Lower lobe of right lung (tissue), 2 donors: ENCODE data around the gene AKAP8L. TPM values are rescaled to one million over a fixed set of nuclear protein-coding genes. Genes with fewer than 3 reads are reported as not detected.
A peak's percentile ranks its signal among the peaks of the same experiment; 100 is the strongest.
"Not testable (repeated sequence)": the region's sequence is repeated elsewhere in the genome, so short reads cannot be mapped to it uniquely, and the experiment has no call there.

Experiments
- ATAC-seq, 2 donors: fragments of 200-7000 bp; cut with Tn5 transposase; one replicate each; pipeline ENCODE4 v1.9.1; 2020 to 2022; ENCODE audit warnings: mild to moderate bottlenecking in 2 of 2, moderate library complexity in 2 of 2
- DNase-seq: peaks from one replicate; pipeline ENCODE4 v3.0.0-alpha.2; 2020
- H3K27ac ChIP-seq: fragments of 200-600 bp; one replicate; pipeline ENCODE4 v1.8.0; 2022
- H3K27me3 ChIP-seq: fragments of 200-600 bp; one replicate; pipeline ENCODE4 v1.8.0; 2022; ENCODE audit warnings: low read depth
- H3K36me3 ChIP-seq: fragments of 200-600 bp; one replicate; pipeline ENCODE4 v1.8.0; 2022; ENCODE audit warnings: mild to moderate bottlenecking
- H3K4me1 ChIP-seq: fragments of 200-600 bp; one replicate; pipeline ENCODE4 v1.8.0; 2022
- H3K4me3 ChIP-seq: fragments of 200-600 bp; one replicate; pipeline ENCODE4 v1.8.0; 2022; ENCODE audit warnings: mild to moderate bottlenecking
- H3K9me3 ChIP-seq: fragments of 200-600 bp; one replicate; pipeline ENCODE4 v1.8.0; 2022
- CTCF ChIP-seq: fragments of 200-600 bp; IDR thresholded peaks from one replicate; pipeline ENCODE4 v1.8.0; 2022; ENCODE audit warnings: antibody characterized with exemption, mild to moderate bottlenecking
- intact Hi-C: fragments of 100-400 bp; cut with DNase I; formaldehyde crosslinking; loops from one replicate; pipeline ENCODE4 v1.11.0; 2022
- total RNA-seq: library from RNA; stranded (reverse); fragmentation: NEBNext Ultra II Directional; extraction: Animal tissue kit (Norgen Biotek cat#: 25700); gene quantifications from one replicate; pipeline ENCODE4 v1.2.1, GENCODE V29; 2021
- donor health status: DM: no; HTN: yes; CAD: no; lungs with severe emphysema.

The AKAP8L gene
- total RNA-seq, 1 donor from 2014 or later, result 94.2 TPM

- H3K27me3 ChIP-seq, result no peaks in the 10 kb centered on the region
- H3K4me1 ChIP-seq, result peaks cover 1% of the 10 kb centered on the region
- H3K36me3 ChIP-seq, result peaks cover 98% of the 10 kb centered on the region
- no peak overlapping the region for H3K4me3 ChIP-seq
- DNase-seq, result no peak
- TF ChIP-seq CTCF, result no peak
- no peak overlapping the region for H3K27ac ChIP-seq
- intact Hi-C loops, result no loop called here
- no peak for ATAC-seq
- no peaks in the 10 kb centered on the region for H3K9me3 ChIP-seq
Measured at GRCh38 chr19:15368798-15369593, 49.8 kb downstream of the AKAP8L start.

- no peak overlapping the region for H3K4me3 ChIP-seq
- H3K4me1 ChIP-seq, result no peaks in the 10 kb centered on the region
- no peak for ATAC-seq
- peaks cover 89% of the 10 kb centered on the region for H3K36me3 ChIP-seq
- DNase-seq, result no peak
- H3K27ac ChIP-seq, result no peak overlapping the region
- no peak for TF ChIP-seq CTCF
- intact Hi-C loops, result no loop called here
- H3K27me3 ChIP-seq, result no peaks in the 10 kb centered on the region
- H3K9me3 ChIP-seq, result no peaks in the 10 kb centered on the region
Measured at GRCh38 chr19:15368051-15368632, 50.6 kb downstream of the AKAP8L start.

GRCh38 chr19:15367439-15367838, 51.3 kb downstream of the AKAP8L start:
- Histone ChIP-seq H3K27me3 (no peaks in the 10 kb centered on the region), H3K27ac (no peak overlapping the region), H3K9me3 (no peaks in the 10 kb centered on the region), H3K4me1 (no peaks in the 10 kb centered on the region), H3K4me3 (no peak overlapping the region), H3K36me3 (peaks cover 82% of the 10 kb centered on the region)
- TF ChIP-seq CTCF, result no peak
- no peak for ATAC-seq
- intact Hi-C loops, result no loop called here
- DNase-seq, result no peak

GRCh38 chr19:15365264-15365663, 53.5 kb downstream of the AKAP8L start:
- no peak overlapping the region for H3K27ac ChIP-seq
- no peaks in the 10 kb centered on the region for H3K27me3 ChIP-seq
- ATAC-seq (peak in 1 of 2 donors; percentile 16), DNase-seq (no peak)
- H3K4me1 ChIP-seq, result no peaks in the 10 kb centered on the region
- H3K4me3 ChIP-seq, result no peak overlapping the region
- intact Hi-C loops, result no loop called here
- no peak for TF ChIP-seq CTCF
- H3K9me3 ChIP-seq, result no peaks in the 10 kb centered on the region
- H3K36me3 ChIP-seq, result peaks cover 81% of the 10 kb centered on the region

GRCh38 chr19:15363791-15364190, 55.0 kb downstream of the AKAP8L start:
- H3K4me1 ChIP-seq, H3K27me3 ChIP-seq, H3K4me3 ChIP-seq, DNase-seq, H3K9me3 ChIP-seq, H3K27ac ChIP-seq, ATAC-seq, intact Hi-C loops: not testable (repeated sequence)
- H3K36me3 ChIP-seq, result peaks cover 81% of the 10 kb centered on the region

- DNase-seq, ATAC-seq: not testable (repeated sequence)
- H3K36me3 ChIP-seq, result peaks cover 81% of the 10 kb centered on the region
Measured at GRCh38 chr19:15363048-15363447, 55.7 kb downstream of the AKAP8L start.

GRCh38 chr19:15360015-15360414, 58.8 kb downstream of the AKAP8L start:
- intact Hi-C loops, result not testable (repeated sequence)

More at GRCh38 chr19:15363048-15363447, 55.7 kb downstream of the AKAP8L start:
- H3K4me1 ChIP-seq, H3K27me3 ChIP-seq, intact Hi-C loops, H3K4me3 ChIP-seq, H3K27ac ChIP-seq, H3K9me3 ChIP-seq: not testable (repeated sequence)

More at GRCh38 chr19:15360015-15360414, 58.8 kb downstream of the AKAP8L start:
- not testable (repeated sequence) for H3K9me3 ChIP-seq, H3K27me3 ChIP-seq, H3K4me1 ChIP-seq, H3K4me3 ChIP-seq, ATAC-seq, DNase-seq
- peak overlapping the region; percentile 7 for H3K27ac ChIP-seq
- peaks cover 81% of the 10 kb centered on the region for H3K36me3 ChIP-seq
